Stimulated activated CD4-positive, alpha-beta T cell treated with anti-CD3 and anti-CD28 coated beads, Interleukin-2, amount 100 ng/mL, for 48 hours (primary cell): Measurements from ENCODE around the gene NCKAP5.
"Not testable (repeated sequence)": the region's sequence is repeated elsewhere in the genome, so short reads cannot be mapped to it uniquely, and the experiment has no call there.

Source experiments
- DNase-seq, 2 donors: peaks; one replicate each; pipeline ENCODE4 v3.0.0-alpha.2; 2020

NCKAP5 gene

DNA sequence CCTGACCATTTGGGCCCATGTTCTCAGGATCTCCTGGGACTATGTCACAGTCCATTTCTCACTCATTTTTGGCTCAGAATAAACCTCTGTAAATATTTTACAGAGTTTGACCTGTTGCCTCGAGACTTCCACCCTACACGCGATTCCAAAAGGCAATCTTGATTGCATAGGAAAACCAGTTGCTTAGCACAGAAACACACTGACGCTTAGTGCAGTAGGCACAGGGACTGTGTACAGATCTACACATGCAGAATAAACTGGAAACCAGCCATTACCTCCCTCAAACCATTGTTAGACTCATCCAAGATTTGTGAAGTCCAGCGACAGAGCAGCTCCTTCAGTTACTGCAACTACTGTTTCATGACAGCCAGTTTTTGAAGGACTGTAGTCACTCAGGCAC lies 73.0 kb downstream of the NCKAP5 start:
- DNase-seq, result no peak

DNA sequence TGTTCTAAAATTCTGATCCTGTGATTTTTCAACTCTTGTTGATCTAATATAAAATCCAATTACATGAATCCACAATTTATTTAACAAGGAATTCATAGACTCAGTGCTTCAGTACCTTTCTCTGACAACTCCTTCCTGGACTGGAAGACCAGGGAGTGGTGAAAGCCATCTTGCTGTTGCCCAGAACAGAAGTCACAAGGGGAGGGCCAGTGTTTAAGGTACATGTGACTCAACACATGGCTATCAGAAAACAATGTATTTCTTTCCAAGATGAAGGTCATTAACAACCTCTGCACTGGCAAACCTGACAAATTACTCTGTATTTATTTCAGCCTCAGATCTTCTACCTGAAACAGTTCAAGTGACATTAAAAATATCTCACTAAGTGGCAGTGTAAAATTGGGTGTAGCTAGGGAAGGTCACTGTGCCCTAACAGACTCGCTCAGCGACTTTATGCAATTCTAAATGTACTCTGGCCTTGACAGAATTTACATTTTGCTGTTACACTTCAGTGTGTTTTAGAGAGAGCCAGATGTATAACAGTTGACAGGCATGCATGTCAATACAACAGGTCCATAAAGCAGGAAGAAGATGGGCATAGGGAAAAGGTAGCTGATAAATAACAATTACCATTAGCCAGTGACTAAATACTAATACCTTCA lies 75.4 kb downstream of the NCKAP5 start:
- no peak for DNase-seq

DNA sequence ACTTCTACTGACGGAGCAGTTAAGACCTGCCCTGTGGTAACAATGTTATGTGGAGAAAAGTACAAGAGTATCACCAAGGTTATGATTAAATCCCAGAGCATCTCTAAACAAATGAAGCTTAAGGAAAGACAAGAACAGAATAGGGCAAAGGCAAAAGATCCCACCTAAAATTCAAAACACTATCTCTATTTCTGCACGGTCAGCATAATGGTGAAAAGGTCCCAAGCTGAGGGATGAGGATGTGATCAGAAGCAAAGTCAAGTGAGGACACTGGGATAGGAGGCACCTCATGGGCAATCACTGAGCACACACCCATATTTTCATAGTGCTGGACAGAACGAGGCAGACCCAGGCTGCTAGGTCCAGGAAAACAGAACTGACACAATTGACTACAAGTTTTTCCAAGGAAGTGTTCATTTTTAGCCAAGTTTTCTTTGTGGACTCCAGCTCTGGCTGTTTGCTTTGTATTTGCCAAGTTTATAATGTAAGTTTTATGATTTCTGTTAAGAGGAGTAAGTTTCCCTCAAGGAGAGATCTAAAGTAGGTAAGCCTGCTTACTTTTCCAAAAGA lies 77.8 kb downstream of the NCKAP5 start:
- no peak for DNase-seq

DNA sequence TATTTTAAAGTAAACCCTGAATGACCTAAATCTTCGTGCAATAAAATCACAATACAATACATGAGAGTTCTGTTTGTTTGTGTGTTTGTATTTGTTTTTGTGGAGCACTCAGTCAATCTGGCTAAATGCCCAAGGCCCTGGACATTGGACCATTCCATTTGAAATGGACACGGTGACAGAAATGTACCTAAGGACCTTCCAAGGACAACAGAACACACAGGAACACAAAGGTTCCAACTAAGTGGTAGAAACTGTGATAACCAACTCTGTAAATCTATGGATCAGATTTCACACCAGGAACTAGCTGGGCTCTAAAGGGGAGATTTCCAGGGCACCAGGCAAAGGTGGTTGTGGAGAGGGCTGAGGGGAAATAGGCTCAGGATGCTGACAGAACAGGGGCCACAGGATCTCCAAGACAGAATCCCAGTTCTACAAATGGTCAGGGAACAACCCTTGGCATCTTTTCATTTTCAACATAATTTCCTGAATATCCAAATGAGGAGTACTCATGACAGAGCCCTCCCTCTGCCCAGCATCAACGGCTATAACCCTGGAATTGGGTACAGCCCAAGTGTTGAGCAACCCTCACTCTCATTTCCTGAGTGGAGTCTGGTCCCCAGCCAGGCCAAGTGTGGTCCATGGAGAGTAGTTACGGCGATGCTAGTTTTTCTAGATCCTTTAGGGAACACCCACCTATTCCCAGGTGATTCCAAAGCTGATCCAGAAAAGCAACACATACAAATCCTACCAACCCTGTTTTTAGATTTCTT lies 78.4 kb downstream of the NCKAP5 start:
- no peak for DNase-seq

DNA sequence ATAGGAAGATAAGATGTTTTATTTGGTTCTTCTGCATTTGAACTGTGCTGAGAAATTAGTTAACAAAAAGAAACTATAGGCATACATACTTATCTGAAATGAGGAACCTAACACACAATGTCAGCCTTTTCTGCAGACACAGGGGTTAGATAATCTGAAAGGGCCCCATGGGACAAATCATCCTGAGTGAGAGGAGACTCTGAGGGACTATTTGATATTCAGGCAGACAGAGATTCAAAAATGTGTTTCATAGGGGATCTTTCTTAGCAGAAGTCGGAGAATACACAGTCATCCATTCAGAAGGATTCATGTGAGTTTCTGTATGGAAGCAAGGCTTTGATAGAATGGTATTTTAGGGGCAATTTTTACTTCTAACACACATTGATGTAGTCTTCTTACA lies 79.1 kb downstream of the NCKAP5 start:
- no peak for DNase-seq

DNA sequence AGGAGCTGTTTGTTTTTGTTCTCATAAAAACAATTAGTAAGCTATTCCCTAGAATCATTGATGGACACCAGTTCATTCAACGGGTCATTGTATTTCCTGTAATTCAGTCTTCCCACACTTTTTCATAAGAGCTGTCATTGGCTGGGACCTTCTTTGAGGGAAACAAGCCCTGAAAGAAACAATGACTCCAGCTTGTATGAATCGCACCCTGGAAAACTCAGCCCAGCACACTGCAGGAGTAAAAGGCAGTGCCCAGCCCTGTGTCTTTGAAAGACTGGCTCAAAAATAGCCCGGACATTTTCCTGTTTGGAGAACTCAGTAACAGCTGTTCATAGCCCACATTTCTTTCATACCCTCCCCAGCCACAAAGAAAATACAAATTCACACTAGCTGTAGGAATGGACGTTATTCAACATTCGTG lies 81.5 kb downstream of the NCKAP5 start:
- DNase-seq, result no peak

DNA sequence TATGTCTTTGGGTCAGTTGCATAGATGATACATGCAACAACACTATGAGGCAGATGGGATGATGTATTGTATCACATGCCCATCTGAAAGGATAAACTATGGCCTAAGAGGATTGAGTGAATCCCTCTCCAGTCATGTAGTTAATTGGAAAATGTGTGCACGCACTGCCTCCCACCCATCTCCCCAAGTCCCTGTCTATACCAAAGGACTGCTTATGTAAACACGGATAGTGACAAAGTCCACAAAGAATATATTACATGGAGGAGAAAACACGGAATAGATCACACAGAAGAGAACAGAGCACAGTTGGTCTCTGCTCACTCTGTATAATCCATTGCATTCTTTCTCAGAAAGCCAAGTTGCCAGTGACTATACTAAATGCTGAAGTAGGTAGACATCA lies 82.4 kb downstream of the NCKAP5 start:
- no peak for DNase-seq

DNA sequence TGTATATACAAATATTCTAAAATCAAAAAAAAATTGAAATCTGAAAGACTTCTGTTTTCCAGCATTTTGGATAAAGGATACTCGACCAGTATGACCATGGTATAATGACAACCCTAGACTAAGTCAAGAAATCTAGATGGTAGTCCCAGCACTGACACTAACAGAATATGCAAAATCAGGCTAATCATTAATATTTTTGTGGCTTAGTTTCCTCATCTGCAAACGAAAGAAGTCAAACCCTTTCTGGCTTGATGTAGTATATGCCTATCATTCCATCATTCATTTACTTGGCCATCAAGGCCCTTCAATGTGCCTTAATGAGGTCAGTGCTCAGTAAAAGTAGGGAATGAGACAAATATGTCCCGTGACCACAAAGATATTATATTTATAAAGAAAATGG lies 83.5 kb downstream of the NCKAP5 start:
- DNase-seq, result no peak

DNA sequence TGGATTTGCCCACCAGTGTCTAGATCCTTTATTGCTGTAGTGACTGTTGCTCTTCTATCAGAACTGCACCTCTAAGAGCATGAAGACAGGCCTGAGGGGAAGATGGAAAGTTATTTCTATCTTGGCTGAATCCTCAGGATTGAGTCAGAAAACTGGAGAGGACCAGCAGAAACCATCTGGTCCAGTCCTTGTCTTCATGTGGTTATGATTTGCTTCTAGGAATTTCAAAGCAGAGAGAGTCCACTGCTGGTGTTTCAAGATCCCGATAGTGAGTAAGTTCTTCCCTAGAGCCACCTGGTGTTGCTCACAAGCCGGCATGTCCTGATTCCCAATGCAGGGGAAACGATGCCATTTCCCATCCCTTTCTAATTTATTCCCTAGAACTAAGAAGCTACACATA lies 84.2 kb downstream of the NCKAP5 start:
- DNase-seq, result no peak

DNA sequence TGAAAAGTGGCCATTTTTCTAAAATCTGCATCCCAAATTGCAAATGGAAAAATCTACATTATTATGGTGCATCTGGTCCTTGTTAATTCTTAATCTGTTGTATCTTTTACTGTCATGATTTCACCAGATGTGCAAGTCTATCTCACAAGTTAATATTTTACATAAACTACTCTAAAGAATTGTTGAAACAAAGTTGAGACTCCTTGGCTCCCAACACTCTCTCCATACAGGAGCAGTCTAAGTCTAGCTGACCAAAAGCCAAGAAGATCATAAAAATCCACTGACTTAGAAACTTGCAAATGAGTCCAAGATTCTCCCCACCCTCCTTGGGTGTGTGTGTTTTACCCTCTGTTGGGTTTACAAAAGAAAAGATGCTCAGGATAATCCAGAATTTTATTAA lies 85.1 kb downstream of the NCKAP5 start:
- no peak for DNase-seq

DNA sequence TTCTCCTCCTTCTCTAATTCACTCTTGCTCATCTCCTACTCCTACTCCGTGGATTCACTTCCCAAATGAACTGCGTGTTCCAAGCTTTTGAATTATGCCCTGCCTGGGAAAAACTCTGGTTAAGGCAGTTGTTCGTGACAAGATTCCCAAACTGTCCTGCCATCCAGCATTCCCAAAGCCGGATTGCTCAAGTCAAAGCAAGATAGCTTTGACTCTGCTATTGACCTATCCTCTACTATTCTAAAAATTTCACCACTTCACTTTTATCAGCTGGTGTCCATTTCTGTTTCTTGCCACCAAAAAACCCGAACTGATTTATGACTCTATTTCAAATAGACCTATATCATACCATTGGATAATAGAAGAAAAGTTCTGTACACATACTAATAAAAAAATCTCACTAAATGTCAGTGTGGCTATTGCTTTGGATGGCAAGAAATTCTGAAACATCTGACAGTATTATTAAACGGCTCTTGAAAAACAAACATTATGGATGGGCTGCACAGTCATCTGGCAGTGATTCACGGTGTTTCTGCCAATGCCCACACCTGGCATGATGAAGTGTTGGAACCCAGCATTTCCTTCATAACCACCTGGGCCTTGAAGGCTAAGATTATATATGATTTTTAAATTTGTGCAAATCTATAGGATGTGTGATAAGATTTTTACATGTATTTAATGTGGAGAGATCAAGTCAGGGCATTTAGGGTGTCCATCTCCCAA lies 87.4 kb downstream of the NCKAP5 start:
- no peak for DNase-seq

DNA sequence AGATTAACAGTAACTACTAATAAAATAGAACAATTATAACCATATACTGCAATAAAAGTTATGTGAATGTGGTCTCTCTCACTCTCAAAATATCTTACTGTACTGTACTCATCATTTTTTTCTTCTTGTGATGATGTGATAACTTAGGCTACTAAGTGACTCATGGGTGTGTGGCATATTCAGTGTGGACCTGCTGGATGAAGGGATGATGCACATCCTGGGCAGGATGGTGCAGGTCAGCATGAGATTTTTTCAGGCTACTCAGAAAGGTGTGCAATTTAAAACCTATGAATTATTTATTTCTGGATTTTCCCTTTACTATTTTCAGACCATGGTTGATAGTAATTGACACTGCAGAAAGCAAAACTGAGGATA lies 90.7 kb downstream of the NCKAP5 start:
- no peak for DNase-seq

DNA sequence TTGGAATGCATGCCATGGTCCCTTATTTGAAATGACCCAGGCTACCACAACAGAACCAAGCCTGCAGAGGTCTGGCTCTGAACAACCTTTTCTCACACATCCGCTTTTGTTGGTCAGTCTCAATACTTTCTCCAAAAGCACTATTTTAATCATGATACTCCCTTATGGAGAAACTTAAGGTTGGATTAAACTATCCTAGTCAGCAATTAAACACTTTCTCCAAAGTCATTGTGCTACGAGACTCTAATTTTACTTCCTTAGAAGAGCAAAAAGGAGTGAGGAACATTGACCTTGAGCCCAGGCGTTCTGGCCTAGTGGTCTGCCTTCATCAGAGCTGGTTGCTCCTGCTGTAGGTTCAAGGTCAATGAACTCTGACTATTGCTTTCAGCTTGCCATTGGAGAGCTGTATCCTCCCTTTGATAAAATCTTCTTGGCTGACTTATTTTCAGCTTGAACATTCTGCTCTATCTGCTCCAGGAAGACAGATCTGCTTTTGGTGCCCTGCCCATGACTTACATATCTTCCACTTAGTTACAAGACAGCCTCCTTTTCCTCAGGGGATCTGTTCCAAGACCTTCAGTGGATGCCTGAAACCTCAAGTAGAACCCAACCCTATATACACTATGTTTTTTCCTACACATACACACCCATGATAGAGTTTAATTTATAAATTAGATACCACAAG lies 91.2 kb downstream of the NCKAP5 start:
- no peak for DNase-seq

DNA sequence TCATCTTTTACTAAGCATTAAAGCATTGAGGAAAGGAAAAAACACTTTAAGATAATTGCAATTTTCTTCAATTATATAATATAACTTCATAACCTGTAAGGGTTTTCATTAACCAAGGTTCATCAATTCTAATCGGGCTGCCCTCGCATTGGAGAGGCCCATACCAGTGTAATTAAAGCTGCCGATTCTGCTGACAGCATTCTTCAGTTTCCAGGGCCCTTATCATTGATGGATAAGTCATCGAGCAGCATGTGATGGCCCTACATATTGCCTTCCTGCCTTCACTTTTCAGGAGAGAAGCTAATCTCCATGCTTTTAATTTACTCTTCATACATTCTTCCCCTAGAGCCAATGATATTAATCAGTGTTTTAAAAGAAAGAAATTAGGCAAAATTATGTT lies 92.0 kb downstream of the NCKAP5 start:
- DNase-seq, result no peak

DNA sequence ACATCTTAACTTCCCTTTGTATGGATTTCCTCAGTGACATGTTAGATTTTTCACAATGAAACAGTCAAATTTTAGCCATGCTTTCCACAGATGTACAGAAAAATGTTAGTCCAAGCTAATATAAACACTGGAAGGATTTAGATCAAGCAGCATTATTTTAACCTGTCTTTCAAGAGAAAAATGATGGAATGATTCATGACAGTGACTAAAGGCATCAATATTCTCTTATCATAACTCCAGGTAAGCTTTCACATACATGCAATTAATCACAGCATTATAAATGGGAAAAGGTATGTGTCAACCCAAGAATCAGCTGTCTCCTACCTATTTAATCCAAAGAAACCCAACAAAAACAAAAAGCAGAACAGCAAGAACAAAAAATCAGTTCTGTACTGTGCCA lies 92.7 kb downstream of the NCKAP5 start:
- no peak for DNase-seq

DNA sequence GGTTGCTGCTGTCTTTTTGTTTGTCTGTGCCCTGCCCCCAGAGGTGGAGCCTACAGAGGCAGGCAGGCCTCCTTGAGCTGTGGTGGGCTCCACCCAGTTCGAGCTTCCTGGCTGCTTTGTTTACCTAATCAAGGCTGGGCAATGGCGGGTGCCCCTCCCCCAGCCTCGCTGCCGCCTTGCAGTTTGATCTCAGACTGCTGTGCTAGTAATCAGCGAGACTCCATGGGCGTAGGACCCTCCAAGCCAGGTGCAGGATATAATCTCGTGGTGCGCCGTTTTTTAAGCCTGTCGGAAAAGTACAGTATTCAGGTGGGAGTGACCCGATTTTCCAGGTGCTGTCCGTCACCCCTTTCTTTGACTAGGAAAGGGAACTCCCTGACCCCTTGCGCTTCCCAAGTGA lies 97.8 kb downstream of the NCKAP5 start:
- DNase-seq, result not testable (repeated sequence)

DNA sequence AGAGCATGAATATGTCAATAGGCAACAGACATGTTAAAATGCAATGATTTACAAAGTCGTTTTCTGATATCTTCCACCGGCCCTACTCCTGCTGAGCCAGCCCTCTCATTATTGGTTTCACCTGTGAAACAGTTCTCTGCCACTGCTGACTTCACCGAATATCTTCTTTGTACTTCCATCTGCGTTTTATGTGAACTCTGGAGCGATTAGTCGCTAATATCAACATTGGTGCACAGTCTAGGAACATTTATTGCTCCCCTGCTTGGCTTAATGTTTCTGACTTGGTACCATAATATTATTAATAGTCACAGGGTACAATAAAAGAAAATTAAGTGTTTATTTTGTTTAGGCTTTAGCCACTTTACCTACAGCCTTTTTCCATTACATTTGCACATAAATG lies 105.5 kb downstream of the NCKAP5 start:
- DNase-seq, result no peak

DNA sequence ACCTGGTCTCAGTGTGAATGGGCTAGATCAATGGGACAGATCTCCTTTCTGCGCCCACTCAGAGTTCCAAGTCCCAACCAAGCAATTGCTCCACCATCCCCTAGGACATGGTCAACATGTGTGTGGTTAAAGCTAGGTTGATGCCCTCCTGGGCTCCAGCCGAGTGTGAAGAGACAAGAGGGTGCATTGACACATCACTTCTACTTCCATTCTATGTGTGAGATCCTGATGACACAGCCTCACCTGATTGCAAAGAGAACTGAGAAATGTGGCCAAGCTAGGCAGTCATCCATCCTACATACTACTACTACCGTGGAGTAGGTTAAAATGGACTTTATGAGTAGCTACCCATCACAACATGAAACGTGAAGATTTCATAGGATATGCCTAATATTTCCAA lies 106.8 kb downstream of the NCKAP5 start:
- DNase-seq, result no peak

DNA sequence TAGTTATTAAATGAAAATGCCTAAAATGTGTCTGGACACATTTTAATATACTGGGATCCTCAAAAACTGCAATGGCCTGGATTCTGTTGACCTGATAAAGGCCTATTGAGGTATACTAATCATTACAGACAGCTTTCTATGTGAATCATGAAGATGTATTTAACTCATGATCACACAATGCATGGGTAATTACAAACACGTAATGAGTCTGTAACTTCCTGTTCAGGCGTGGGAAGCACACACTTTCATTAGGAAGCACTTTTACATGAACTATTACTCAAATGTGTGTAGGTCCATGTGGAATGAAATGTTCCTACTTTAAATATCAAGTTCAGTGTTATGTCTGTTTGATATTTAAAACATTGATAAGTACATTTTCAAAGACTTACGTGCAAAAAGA lies 108.7 kb downstream of the NCKAP5 start:
- DNase-seq, result no peak

DNA sequence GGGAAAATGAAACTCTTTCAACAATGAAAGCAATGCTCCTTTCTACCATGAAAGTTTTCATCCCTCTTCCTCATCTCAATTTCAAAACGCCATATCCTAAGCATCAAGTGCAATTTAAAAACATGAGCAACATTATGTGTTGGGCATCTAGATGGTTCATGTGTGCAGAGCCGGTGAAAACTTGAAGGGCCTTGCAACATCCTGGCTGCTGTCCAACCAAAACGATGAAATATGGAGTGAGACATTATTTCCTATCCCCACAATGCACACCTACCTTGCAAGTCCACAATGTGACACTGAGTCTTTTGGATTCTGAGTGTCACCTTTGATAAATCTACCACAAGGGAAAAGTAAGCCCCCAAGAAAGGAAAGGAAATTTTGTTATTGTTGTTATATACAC lies 110.0 kb downstream of the NCKAP5 start:
- no peak for DNase-seq

DNA sequence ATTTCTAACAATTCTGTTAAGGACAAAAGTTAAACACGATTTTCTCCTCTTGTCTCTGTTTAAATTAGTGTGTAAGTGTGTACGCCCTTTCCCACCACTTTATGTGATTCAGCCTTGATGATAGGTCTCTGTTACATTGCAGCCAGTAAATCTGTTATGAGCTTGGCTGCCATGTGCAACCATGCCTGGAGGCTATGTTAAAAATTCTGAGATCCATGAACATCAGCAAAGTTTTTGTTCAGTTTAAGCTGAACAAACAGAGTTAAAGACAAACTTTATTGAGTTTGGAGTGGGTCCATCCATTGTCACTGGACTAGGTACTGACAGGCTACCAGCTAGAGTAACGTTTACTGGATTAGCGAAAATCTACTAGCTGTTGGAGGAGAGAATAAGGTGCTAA lies 110.4 kb downstream of the NCKAP5 start:
- DNase-seq, result no peak

DNA sequence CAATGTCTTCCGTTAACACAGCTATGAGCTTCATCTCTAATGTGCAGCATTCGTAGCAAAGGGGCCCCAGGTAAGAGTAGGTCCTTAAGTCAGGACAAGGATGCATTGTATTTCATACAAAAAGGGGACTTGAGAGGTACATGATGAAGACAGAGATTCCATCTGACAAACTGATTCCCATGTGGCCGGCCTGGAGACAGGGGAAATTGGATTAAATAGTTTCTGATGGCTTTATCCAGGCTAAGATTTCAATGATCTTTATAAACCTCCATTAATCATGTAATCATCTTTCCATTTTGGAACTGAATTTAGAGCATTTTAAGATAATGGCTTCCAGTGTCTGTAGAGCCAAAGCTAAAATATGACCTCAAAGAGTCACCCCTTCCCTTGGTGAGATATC lies 111.3 kb downstream of the NCKAP5 start:
- DNase-seq, result no peak

DNA sequence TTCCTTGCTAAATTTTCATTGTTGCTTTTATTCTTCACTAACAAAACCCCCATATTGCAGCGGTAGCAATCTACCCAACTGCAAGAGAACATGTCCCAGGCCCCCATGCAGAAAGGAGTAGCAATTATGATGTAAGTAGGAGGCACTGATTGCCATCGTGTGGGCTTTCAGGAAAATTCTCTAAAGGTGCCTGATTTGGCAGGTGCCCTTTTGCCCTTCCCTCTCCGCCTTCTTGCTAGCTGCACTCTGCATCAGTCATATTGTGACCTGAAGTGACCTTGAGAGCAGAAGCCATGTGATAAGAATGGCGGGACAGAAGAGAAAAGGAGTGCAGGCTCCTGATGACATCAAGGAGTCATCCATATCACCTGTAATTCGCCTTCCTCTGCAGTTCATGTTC lies 112.1 kb downstream of the NCKAP5 start:
- DNase-seq, result no peak
